ENCODE measurements around the gene S100PBP. TPM values are rescaled to one million over a fixed set of nuclear protein-coding genes. Genes with fewer than 3 reads are reported as not detected.

The S100PBP gene
- total and polyA plus RNA-seq, 12 donors = 14.0 to 50.1 (median 32.9) TPM

DNA sequence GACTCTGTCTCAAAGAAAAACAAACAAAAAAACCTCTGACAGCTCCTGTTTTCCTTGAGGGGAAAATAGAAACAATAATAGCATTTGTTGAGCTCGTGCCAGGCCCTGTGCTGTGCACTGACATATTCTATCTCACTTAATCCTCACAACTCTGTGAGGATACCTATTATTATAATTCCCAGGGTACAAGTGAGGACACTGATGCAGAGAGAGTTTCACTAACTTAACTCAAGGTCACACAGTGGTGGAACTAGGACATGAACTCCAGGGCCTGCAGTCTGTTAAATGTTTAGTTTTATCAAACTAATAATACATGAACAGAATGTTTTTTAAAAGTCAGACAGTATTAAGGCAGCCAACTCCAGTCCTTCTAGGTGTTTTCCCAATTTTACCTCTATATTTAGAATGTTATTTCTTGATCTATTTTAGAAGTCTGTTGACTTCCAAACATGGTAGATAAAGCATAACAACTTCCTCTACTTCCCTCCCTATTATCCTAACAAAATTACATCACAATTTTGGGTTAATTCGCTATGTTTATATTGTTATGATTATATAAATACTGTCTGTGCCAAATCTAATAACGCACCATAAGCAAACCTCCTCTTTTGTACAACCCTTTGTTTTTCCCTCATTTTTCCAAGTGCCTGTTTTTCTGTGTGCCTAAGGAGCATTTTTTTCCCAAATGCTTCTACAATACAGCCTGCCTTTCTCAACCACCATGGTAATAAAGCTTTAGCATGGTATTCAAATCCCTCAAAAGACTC is 48.4 kb downstream of the S100PBP start:
- no peak for DNase-seq
- Histone ChIP-seq H3K27ac (peak overlapping the region in 3 of 5 donors; percentile 3 to 38 (median 30)), H3K27me3 (no peaks in the 10 kb centered on the region), H3K9me3 (replicated peaks in 1 of 3) (no peaks in the 10 kb centered on the region), H3K4me3 (no peak overlapping the region), H3K4me1 (replicated peaks in 1 of 2) (peaks cover 23 to 38% of the 10 kb centered on the region in 2 donors), H3K36me3 (replicated peaks in 1 of 2) (peaks cover 0 to 11% of the 10 kb centered on the region in 2 donors)
- 38 to 59% (median 58%) methylated on average over 3 of the region's 3 CpGs for WGBS, 4 donors
- intact Hi-C loops (cut with DNase I) = loop anchor here in 1 of 2 donors (10.0 kb wide), 1 partner anchor 151 kb away; no protein-coding TSS in a partner anchor
- TF ChIP-seq, protein P1, sequence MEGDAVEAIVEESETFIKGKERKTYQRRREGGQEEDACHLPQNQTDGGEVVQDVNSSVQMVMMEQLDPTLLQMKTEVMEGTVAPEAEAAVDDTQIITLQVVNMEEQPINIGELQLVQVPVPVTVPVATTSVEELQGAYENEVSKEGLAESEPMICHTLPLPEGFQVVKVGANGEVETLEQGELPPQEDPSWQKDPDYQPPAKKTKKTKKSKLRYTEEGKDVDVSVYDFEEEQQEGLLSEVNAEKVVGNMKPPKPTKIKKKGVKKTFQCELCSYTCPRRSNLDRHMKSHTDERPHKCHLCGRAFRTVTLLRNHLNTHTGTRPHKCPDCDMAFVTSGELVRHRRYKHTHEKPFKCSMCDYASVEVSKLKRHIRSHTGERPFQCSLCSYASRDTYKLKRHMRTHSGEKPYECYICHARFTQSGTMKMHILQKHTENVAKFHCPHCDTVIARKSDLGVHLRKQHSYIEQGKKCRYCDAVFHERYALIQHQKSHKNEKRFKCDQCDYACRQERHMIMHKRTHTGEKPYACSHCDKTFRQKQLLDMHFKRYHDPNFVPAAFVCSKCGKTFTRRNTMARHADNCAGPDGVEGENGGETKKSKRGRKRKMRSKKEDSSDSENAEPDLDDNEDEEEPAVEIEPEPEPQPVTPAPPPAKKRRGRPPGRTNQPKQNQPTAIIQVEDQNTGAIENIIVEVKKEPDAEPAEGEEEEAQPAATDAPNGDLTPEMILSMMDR (IDR thresholded peaks at IDR 0.05) = no peak
- no peak for TF ChIP-seq POLR2A (IDR thresholded peaks at IDR 0.05)

DNA sequence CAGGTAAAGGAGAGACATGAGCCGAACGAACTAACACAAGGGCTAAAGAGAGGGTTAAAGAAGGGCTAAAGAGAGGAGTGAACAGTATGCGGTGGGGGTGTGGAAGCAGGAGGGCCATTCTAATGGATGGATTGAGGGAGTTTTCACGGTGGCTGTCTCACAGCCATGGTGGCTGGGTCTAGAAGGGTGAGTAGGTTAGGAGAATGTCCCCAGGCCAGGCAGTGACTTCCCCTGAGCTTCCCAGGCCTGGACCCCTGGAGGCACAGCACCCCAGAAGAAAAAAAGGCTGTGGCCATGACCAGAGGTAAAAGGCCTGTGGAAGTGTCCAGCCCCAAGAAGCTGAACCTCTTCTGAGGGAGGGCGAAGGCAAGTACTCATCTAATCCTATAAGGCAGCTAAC is 49.7 kb downstream of the S100PBP start:
- DNase-seq = peak in 1 of 7 donors; percentile 29
- Histone ChIP-seq H3K27me3 (no peaks in the 10 kb centered on the region), H3K27ac (no peak overlapping the region), H3K36me3 (replicated peaks in 1 of 2) (peaks cover 0 to 11% of the 10 kb centered on the region in 2 donors), H3K4me1 (replicated peaks in 1 of 2) (peaks cover 23 to 40% of the 10 kb centered on the region in 2 donors), H3K9me3 (replicated peaks in 1 of 3) (no peaks in the 10 kb centered on the region), H3K4me3 (no peak overlapping the region)
- intact Hi-C loops (cut with DNase I) = loop anchor here in 1 of 2 donors (10.0 kb wide), 1 partner anchor 152 kb away; no protein-coding TSS in a partner anchor
- WGBS, 4 donors = 92 to 96% (median 94%) methylated on average over 5 of the region's 5 CpGs
- TF ChIP-seq, protein P1 (IDR thresholded peaks at IDR 0.05) = no peak
- no peak for TF ChIP-seq POLR2A (IDR thresholded peaks at IDR 0.05)

DNA sequence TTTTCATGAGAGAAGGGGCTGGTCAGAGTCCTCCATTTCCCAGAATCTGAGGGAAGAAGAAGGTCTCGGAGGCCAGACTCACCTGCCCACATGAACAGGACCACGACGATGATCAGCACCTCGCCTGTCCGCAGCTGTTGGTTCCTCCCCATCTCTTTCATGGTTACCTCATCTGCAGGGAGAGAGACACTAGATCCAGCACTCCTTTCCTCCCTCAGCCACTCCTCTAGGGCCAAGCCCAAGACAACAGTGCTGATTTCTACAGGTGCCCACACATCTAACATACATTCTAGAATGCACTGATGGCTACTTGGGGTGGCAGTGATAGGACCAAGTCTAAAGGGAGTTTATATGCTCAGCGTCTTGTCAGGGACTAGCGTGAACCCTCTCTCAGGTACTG is 50.2 kb downstream of the S100PBP start:
- Histone ChIP-seq H3K27me3 (no peaks in the 10 kb centered on the region), H3K9me3 (replicated peaks in 1 of 3) (no peaks in the 10 kb centered on the region), H3K27ac (no peak overlapping the region), H3K4me1 (replicated peaks in 1 of 2) (peaks cover 23 to 40% of the 10 kb centered on the region in 2 donors), H3K36me3 (replicated peaks in 1 of 2) (peaks cover 0 to 6% of the 10 kb centered on the region in 2 donors), H3K4me3 (no peak overlapping the region)
- no peak for TF ChIP-seq POLR2A (IDR thresholded peaks at IDR 0.05)
- TF ChIP-seq, protein P1 (IDR thresholded peaks at IDR 0.05) = no peak
- peak in 1 of 7 donors; percentile 40 for DNase-seq
- WGBS, 4 donors = 90 to 99% (median 96%) methylated on average over 2 to 7 of the region's 7 CpGs
- intact Hi-C loops (cut with DNase I) = loop anchor here in 1 of 2 donors (10.0 kb wide), 1 partner anchor 153 kb away; no protein-coding TSS in a partner anchor

DNA sequence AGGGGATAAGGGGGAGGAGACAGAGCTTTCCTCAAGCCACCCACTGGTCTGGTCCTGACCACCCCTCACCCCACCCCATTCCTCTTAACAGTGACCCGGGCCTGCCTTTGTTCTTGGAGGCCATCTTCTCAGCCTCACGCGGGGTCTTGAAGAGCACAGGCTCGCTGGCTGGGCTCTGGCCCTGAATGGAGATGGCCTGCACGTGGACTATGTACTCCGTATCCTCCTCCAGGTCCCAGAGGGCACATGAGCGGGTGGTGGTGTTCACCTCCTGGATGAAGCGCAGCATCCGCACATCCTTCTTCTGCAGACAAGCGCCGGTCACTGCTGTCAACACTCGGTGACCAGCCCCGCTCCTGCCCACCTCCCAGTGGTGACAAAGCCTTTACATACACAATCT is 50.6 kb downstream of the S100PBP start:
- peak in 1 of 7 donors; percentile 52 for DNase-seq
- 91 to 100% (median 97%) methylated on average over 7 to 13 of the region's 13 CpGs for WGBS, 4 donors
- Histone ChIP-seq H3K27ac (no peak overlapping the region), H3K36me3 (replicated peaks in 1 of 2) (peaks cover 0 to 6% of the 10 kb centered on the region in 2 donors), H3K4me1 (replicated peaks in 1 of 2) (peaks cover 23 to 40% of the 10 kb centered on the region in 2 donors), H3K9me3 (replicated peaks in 1 of 3) (no peaks in the 10 kb centered on the region), H3K4me3 (no peak overlapping the region), H3K27me3 (no peaks in the 10 kb centered on the region)
- TF ChIP-seq POLR2A (IDR thresholded peaks at IDR 0.05) = no peak
- TF ChIP-seq, protein P1 (IDR thresholded peaks at IDR 0.05) = no peak
- intact Hi-C loops (cut with DNase I) = loop anchor here in 1 of 2 donors (10.0 kb wide), 1 partner anchor 153 kb away; no protein-coding TSS in a partner anchor
